ENCODE measurements around the gene ELL3.

GRCh38 chr15:43792761-43793476 is 16.2 kb upstream of the ELL3 start:
- TF ChIP-seq, protein P1, sequence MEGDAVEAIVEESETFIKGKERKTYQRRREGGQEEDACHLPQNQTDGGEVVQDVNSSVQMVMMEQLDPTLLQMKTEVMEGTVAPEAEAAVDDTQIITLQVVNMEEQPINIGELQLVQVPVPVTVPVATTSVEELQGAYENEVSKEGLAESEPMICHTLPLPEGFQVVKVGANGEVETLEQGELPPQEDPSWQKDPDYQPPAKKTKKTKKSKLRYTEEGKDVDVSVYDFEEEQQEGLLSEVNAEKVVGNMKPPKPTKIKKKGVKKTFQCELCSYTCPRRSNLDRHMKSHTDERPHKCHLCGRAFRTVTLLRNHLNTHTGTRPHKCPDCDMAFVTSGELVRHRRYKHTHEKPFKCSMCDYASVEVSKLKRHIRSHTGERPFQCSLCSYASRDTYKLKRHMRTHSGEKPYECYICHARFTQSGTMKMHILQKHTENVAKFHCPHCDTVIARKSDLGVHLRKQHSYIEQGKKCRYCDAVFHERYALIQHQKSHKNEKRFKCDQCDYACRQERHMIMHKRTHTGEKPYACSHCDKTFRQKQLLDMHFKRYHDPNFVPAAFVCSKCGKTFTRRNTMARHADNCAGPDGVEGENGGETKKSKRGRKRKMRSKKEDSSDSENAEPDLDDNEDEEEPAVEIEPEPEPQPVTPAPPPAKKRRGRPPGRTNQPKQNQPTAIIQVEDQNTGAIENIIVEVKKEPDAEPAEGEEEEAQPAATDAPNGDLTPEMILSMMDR (IDR thresholded peaks at IDR 0.05) = no peak
- TF ChIP-seq POLR2A (IDR thresholded peaks at IDR 0.05) = no peak
